ENCODE data around the gene RANBP2. TPM values are rescaled to one million over a fixed set of nuclear protein-coding genes. Genes with fewer than 3 reads are reported as not detected.
A peak's percentile ranks its signal among the peaks of the same experiment; 100 is the strongest.

Gene RANBP2
- total and polyA plus RNA-seq, 9 of the 15 experiments (the other 6 are each of a cell fraction or from before 2014, with no cell fraction given): 11.7 to 97.4 (median 48.1) TPM

DNA sequence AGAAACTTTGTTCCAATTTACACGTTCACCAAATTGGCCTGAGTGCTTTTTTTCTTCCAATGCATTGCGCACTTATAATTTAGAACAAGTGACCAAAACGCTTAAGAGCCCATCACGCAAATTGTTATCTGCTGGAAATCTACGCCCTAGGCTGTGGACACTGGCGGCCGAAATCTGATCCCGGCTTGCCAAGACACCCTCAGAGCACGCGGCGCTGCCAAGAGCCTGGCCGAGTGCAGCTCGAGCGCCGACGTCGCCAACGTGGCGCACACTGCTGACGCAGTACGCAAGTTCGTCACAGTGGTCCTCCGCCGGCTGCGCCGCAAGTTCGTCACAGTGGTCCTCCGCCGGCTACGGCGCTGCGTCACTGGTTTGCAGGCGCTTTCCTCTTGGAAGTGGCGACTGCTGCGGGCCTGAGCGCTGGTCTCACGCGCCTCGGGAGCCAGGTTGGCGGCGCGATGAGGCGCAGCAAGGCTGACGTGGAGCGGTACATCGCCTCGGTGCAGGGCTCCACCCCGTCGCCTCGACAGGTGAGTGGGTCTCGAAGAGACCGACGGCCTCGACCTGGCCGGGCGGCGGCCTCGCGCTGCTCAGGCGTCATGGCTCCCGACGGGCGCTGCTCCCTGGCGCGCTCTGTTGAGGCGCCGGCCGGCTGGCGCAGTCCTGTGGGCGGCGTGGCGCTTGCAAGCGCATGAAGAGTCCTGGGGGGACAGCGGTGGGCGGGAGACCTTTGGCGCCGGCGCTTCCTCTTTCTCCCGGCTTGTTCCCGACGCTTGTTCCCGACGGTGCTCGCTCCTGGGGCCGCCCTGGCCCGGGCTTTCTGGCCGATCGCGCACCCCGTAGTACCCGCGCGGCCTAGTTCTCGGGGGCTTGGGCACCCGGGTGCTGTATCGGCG is at the start of gene RANBP2 (continued):
- TF ChIP-seq, protein P1, sequence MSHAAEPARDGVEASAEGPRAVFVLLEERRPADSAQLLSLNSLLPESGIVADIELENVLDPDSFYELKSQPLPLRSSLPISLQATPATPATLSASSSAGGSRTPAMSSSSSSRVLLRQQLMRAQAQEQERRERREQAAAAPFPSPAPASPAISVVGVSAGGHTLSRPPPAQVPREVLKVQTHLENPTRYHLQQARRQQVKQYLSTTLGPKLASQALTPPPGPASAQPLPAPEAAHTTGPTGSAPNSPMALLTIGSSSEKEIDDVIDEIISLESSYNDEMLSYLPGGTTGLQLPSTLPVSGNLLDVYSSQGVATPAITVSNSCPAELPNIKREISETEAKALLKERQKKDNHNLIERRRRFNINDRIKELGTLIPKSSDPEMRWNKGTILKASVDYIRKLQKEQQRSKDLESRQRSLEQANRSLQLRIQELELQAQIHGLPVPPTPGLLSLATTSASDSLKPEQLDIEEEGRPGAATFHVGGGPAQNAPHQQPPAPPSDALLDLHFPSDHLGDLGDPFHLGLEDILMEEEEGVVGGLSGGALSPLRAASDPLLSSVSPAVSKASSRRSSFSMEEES (CRISPR knock-in tag; IDR thresholded peaks at IDR 0.05): no peak
- TF ChIP-seq, protein P2, sequence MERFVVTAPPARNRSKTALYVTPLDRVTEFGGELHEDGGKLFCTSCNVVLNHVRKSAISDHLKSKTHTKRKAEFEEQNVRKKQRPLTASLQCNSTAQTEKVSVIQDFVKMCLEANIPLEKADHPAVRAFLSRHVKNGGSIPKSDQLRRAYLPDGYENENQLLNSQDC (CRISPR knock-in tag; IDR thresholded peaks at IDR 0.05): no peak
- TF ChIP-seq XRCC5 (IDR thresholded peaks at IDR 0.05; ENCODE audit: low read depth, low read length) (peak; percentile 27; the same call in 1 of the 2 replicates), HDAC3 (IDR thresholded peaks at IDR 0.05; ENCODE audit: borderline replicate concordance, partially characterized antibody) (no peak), ZNF124 (CRISPR knock-in tag; IDR thresholded peaks at IDR 0.05) (no peak), POLR2B (IDR thresholded peaks at IDR 0.05; ENCODE audit: low read depth, partially characterized antibody) (peak; percentile 85), RBFOX2 (IDR thresholded peaks at IDR 0.05; ENCODE audit: low read depth, low read length) (peak; percentile 97), HCFC1 (IDR thresholded peaks at IDR 0.05; ENCODE audit: low read depth, low read length) (peak; percentile 87), DPF2 (IDR thresholded peaks at IDR 0.05) (peak; percentile 65; the same call in 1 of the 2 replicates), ASH1L (IDR thresholded peaks at IDR 0.05; ENCODE audit: borderline replicate concordance, low read depth, partially characterized antibody) (peak; percentile 36), NCOA6 (IDR thresholded peaks at IDR 0.05) (peak; percentile 97), IRF1 (CRISPR knock-in tag; IDR thresholded peaks at IDR 0.05; ENCODE audit: borderline replicate concordance) (no peak), CSDE1 (IDR thresholded peaks at IDR 0.05) (peak in 1 of 2 experiments; percentile 94; a peak in 2 of 4 replicates), CTBP1 (IDR thresholded peaks at IDR 0.05; ENCODE audit: borderline replicate concordance) (peak; percentile 91), L3MBTL2 (IDR thresholded peaks at IDR 0.05) (peak; percentile 99), ZNF592 (IDR thresholded peaks at IDR 0.05) (peak; percentile 99), RBM34 (IDR thresholded peaks at IDR 0.05; ENCODE audit: borderline replicate concordance, insufficient read depth, low read length) (no peak), HNRNPUL1 (IDR thresholded peaks at IDR 0.05; ENCODE audit: low read length) (no peak), FOXA3 (CRISPR knock-in tag; conservative IDR thresholded peaks at IDR 0.05 in 1 of 2, IDR thresholded peaks at IDR 0.05 in 1 of 2) (peak in 1 of 2 experiments; percentile 86; a peak in 2 of 4 replicates), MAX (CRISPR knock-in tag; IDR thresholded peaks at IDR 0.05) (peak; percentile 100)
